ENCODE measurements around the gene PNCK.

DNA sequence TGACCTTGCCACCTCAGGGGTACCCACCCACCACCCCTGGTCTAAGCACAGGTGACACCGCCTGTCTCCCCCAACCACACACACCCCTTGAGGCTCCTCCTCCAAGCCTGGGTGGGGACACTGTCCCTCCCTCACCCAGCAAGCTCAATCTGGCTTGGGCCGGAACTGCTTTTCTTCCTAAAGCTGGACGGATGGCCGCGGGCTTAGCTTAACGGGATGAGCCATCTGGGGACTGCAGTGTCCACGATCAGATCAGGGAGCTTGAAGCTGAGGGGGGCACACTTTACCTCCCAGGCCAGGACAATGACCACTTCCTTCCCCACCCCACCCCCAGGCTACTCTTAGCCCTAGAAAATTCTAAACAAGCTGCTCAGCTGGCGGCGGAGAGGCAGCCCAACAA, 13.1 kb upstream of the PNCK start:
- TF ChIP-seq POLR2A (IDR thresholded peaks at IDR 0.05) = no peak
- TF ChIP-seq, protein P1, sequence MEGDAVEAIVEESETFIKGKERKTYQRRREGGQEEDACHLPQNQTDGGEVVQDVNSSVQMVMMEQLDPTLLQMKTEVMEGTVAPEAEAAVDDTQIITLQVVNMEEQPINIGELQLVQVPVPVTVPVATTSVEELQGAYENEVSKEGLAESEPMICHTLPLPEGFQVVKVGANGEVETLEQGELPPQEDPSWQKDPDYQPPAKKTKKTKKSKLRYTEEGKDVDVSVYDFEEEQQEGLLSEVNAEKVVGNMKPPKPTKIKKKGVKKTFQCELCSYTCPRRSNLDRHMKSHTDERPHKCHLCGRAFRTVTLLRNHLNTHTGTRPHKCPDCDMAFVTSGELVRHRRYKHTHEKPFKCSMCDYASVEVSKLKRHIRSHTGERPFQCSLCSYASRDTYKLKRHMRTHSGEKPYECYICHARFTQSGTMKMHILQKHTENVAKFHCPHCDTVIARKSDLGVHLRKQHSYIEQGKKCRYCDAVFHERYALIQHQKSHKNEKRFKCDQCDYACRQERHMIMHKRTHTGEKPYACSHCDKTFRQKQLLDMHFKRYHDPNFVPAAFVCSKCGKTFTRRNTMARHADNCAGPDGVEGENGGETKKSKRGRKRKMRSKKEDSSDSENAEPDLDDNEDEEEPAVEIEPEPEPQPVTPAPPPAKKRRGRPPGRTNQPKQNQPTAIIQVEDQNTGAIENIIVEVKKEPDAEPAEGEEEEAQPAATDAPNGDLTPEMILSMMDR (IDR thresholded peaks at IDR 0.05) = no peak

All from body of pancreas (tissue), 4 donors.